Measurements from ENCODE around the gene MTPN. TPM values are rescaled to one million over a fixed set of nuclear protein-coding genes. Genes with fewer than 3 reads are reported as not detected.

The MTPN gene
- total RNA-seq, 1 donor = 117 TPM

GRCh38 chr7:135976312-135977006 is 700 bp downstream of the MTPN start:
- no peak for TF ChIP-seq CTCF (IDR thresholded peaks at IDR 0.05; ENCODE audit: extremely low read depth, low read depth, low read length)
- H3K9me3 ChIP-seq (ENCODE audit: low read depth, low read length) = no peaks in the 10 kb centered on the region
- peak overlapping the region; percentile 95 for H3K4me3 ChIP-seq (ENCODE audit: insufficient read depth, low read length)
- H3K27ac ChIP-seq (ENCODE audit: low read depth, low read length) = peak overlapping the region; percentile 76
- peaks cover 56% of the 10 kb centered on the region for H3K79me2 ChIP-seq (ENCODE audit: insufficient read depth, low read length)
- peak overlapping the region; percentile 97 for H3K4me2 ChIP-seq (ENCODE audit: insufficient read depth, low read length)
- peak overlapping the region; percentile 91 for H2AFZ ChIP-seq (ENCODE audit: low read length)
- peaks cover 31% of the 10 kb centered on the region for H4K20me1 ChIP-seq (ENCODE audit: insufficient read depth, low read length)
- H3K27me3 ChIP-seq (ENCODE audit: insufficient read depth, low read length) = no peaks in the 10 kb centered on the region
- H3K36me3 ChIP-seq (ENCODE audit: insufficient read depth, low read length) = peaks cover 3% of the 10 kb centered on the region
- H3K4me1 ChIP-seq (ENCODE audit: insufficient read depth, low read length) = peaks cover 26% of the 10 kb centered on the region
- DNase-seq (ENCODE audit: insufficient read length, low spot score, missing footprints) = peak; percentile 58

- H3K27ac ChIP-seq (ENCODE audit: low read depth, low read length) = no peak overlapping the region
- H3K79me2 ChIP-seq (ENCODE audit: insufficient read depth, low read length) = peaks cover 65% of the 10 kb centered on the region
- H4K20me1 ChIP-seq (ENCODE audit: insufficient read depth, low read length) = peaks cover 37% of the 10 kb centered on the region
- DNase-seq (ENCODE audit: insufficient read length, low spot score, missing footprints) = no peak
- no peak overlapping the region for H3K4me3 ChIP-seq (ENCODE audit: insufficient read depth, low read length)
- no peak overlapping the region for H2AFZ ChIP-seq (ENCODE audit: low read length)
- peaks cover 19% of the 10 kb centered on the region for H3K4me1 ChIP-seq (ENCODE audit: insufficient read depth, low read length)
- no peaks in the 10 kb centered on the region for H3K27me3 ChIP-seq (ENCODE audit: insufficient read depth, low read length)
- H3K36me3 ChIP-seq (ENCODE audit: insufficient read depth, low read length) = peaks cover 3% of the 10 kb centered on the region
- peak overlapping the region; percentile 97 for H3K4me2 ChIP-seq (ENCODE audit: insufficient read depth, low read length)
- TF ChIP-seq CTCF (IDR thresholded peaks at IDR 0.05; ENCODE audit: extremely low read depth, low read depth, low read length) = no peak
- no peaks in the 10 kb centered on the region for H3K9me3 ChIP-seq (ENCODE audit: low read depth, low read length)
Measured at GRCh38 chr7:135975166-135975565, 2.0 kb downstream of the MTPN start.

- Histone ChIP-seq H2AFZ (ENCODE audit: low read length) (no peak overlapping the region), H3K9me3 (ENCODE audit: low read depth, low read length) (no peaks in the 10 kb centered on the region), H3K27me3 (ENCODE audit: insufficient read depth, low read length) (no peaks in the 10 kb centered on the region), H3K36me3 (ENCODE audit: insufficient read depth, low read length) (peaks cover 8% of the 10 kb centered on the region), H3K4me2 (ENCODE audit: insufficient read depth, low read length) (no peak overlapping the region), H4K20me1 (ENCODE audit: insufficient read depth, low read length) (peaks cover 42% of the 10 kb centered on the region), H3K27ac (ENCODE audit: low read depth, low read length) (no peak overlapping the region), H3K79me2 (ENCODE audit: insufficient read depth, low read length) (peaks cover 70% of the 10 kb centered on the region), H3K4me3 (ENCODE audit: insufficient read depth, low read length) (no peak overlapping the region), H3K4me1 (ENCODE audit: insufficient read depth, low read length) (peaks cover 14% of the 10 kb centered on the region)
- TF ChIP-seq CTCF (IDR thresholded peaks at IDR 0.05; ENCODE audit: extremely low read depth, low read depth, low read length) = no peak
- no peak for DNase-seq (ENCODE audit: insufficient read length, low spot score, missing footprints)
Measured at GRCh38 chr7:135974667-135975066, 2.5 kb downstream of the MTPN start.

- DNase-seq (ENCODE audit: insufficient read length, low spot score, missing footprints) = no peak
- Histone ChIP-seq H3K79me2 (ENCODE audit: insufficient read depth, low read length) (peaks cover 91% of the 10 kb centered on the region), H3K27me3 (ENCODE audit: insufficient read depth, low read length) (no peaks in the 10 kb centered on the region), H2AFZ (ENCODE audit: low read length) (no peak overlapping the region), H3K27ac (ENCODE audit: low read depth, low read length) (no peak overlapping the region), H3K4me1 (ENCODE audit: insufficient read depth, low read length) (peaks cover 14% of the 10 kb centered on the region), H4K20me1 (ENCODE audit: insufficient read depth, low read length) (peaks cover 53% of the 10 kb centered on the region), H3K4me2 (ENCODE audit: insufficient read depth, low read length) (no peak overlapping the region), H3K4me3 (ENCODE audit: insufficient read depth, low read length) (no peak overlapping the region), H3K36me3 (ENCODE audit: insufficient read depth, low read length) (peaks cover 8% of the 10 kb centered on the region), H3K9me3 (ENCODE audit: low read depth, low read length) (no peaks in the 10 kb centered on the region)
- no peak for TF ChIP-seq CTCF (IDR thresholded peaks at IDR 0.05; ENCODE audit: extremely low read depth, low read depth, low read length)
Measured at GRCh38 chr7:135971366-135971725, 5.8 kb downstream of the MTPN start.
